GM21723 (cell line): ENCODE measurements around the gene UBE2D2.
"Not testable (repeated sequence)": the region's sequence is repeated elsewhere in the genome, so short reads cannot be mapped to it uniquely, and the experiment has no call there.

Experiments used
- ATAC-seq: cut with Tn5 transposase; IDR thresholded peaks from one replicate; pipeline ENCODE4 v1.9.1; 2021; ENCODE audit warnings: mild to moderate bottlenecking, moderate library complexity; ENCODE audit not compliant: unreplicated experiment

The UBE2D2 gene

DNA sequence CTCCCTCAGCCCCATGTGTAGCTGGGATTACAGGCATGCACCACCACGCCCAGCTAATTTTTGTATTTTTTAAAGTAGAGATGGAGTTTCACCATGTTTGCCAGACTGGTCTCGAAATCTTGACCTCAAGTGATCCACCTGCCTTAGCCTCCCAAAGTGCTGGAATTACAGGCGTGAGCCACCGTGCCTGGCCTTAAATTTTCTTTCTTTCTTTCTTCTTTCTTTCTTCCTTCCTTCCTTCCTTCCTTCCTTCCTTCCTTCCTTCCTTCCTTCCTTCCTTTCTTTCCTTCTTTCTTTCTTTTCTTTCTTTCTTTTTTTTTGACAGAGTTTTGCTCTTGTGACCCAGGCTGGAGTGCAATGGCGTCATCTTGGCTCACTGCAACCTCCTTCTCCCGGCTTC lies 14.5 kb upstream of the UBE2D2 start:
- not testable (repeated sequence) for ATAC-seq

DNA sequence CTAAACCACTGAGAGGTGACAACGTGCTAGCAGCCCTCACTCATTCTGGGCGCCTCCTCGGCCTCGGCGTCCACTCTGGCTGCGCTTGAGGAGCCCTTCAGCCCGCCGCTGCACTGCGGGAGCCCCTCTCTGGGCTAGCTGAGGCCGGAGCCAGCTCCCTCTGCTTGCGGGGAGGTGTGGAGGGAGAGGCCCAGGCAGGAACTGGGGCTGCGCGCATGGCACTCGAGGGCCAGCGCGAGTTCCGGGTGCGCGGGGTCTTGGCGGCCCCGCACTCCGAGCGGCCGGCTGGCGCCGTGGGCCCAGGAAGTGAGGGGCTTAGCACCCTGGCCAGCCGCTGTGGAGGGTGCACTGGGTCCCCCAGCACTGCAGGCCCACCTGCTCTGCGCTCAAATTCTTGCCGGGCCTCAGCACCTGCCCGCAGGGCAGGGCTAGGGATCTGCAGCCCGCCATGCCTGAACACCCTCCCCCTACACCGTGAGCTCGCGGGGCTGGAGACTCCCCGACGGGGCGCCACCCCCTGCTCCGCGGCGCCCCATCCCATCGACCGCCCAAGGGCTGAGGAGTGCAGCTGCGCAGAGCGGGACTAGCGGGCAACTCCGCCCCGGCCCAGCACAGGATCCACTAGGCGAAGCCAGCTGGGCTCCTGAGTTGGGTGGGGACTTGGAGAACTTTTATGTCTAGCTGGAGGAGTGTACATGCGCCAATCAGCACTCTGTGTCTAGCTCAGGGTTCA lies 11.8 kb upstream of the UBE2D2 start:
- no peak for ATAC-seq

DNA sequence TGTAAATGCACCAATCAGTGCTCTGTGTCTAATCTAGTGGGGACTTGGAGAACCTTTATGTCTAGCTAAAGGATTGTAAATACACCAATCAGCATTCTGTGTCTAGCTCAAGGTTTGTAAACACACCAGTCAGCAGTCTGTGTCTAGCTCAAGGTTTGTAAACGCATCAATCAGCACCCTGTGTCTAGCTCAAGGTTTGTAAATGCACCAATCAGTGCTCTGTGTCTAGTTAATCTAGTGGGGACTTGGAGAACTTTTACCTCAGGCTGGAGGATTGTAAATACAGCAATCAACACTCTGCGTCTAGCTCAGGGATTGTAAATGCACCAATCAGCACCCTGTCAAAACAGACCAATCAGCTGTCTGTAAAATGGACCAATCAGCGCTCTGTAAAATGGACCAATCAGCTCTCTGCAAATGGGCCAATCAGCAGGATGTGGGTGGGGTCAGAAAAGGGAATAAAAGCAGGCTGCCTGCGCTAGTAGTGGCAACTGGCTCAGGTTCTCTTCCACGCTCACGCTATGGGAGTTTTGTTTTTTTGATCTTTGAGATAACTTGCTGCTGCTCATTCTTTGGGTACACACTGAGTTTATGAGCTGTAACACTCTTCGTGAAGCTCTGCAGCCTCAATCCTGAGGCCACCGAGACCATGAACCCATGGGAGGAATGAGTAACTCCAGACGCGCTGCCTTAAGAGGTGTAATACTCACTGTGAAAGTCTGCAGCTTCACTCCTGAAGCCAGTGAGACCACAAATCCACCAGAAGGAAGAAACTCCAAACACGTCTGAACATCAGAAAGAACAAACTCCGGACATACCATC lies 10.9 kb upstream of the UBE2D2 start:
- ATAC-seq, result not testable (repeated sequence)

DNA sequence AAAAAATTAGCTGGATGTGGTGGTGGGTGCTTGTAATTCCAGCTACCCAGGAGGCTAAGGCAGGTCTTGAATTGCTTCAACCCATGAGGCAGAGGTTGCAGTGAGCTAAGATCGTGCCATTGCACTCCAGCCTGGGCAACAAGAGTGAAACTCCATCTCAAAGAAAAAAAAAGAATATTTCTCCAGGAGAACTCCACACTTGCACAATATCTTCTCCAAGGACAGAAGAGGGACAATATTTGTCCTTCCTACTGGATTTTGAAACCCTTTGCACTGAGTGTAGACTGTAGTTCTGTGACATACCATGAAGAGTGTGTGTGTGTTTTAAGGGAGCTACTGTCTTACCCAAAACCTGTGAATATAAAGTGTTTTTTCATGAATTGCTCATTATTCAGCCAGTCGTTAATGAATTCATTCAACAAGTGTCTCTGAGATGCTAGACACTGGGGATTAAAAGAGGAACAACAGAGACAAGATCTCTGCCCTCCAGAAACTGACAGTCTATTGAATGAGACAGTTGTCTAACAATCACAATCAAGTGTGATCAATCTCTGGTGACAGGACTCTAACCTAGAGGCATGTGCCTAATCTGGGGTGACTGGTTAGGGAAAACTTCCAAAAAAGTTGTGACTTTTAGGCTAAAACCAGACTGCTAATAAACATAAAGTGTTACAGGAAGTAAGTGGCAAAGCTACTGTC lies 9.8 kb upstream of the UBE2D2 start:
- ATAC-seq, result no peak

DNA sequence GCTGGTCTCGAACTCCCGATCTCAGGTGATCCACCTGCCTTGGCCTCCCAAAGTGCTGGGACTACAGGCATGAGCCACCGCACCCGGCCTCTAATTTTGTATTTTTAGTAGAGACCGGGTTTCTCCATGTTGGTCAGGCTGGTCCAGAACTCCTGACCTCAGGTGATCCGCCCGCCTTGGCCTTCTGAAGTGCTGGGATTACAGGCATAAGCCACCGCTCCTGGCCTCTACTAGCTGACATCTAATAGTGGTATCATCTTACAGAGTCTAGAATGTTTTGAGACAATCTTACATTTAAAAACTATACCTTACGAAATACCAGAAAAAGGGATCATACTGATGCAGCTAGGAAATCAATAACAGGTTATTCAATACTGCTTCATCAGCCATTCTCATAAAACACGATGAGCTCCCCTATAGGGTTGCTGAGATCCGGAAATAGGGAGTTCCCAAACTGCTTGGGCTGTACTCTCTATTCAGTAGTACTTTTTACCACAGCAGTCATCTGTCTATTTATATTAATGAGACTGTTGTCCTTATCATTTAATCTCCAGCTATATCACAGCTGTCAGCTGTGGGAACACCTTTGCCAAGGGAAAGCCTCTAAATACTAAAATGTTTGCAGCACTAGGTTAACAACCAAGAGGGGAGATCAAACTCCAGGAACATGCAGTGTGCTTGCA lies 8.1 kb upstream of the UBE2D2 start:
- no peak for ATAC-seq

DNA sequence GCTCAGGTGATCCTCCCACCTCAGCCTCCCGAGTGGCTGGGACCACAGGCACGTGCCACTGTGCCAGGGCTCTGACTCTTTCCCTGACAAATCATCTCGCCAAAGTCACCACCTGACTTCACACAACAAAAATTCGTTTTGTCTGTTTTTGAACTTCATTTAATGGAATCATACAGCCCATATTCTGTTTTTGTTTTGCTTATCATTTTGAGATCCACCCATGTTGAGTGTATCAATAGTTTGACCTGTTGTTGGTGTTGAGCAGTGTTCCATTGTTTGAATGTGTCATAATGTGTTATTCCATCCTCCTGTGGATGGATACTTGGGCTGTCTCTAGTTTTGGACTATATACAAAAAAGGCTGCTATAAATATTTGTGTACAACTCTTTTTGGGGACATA lies 6.9 kb upstream of the UBE2D2 start:
- ATAC-seq, result no peak

DNA sequence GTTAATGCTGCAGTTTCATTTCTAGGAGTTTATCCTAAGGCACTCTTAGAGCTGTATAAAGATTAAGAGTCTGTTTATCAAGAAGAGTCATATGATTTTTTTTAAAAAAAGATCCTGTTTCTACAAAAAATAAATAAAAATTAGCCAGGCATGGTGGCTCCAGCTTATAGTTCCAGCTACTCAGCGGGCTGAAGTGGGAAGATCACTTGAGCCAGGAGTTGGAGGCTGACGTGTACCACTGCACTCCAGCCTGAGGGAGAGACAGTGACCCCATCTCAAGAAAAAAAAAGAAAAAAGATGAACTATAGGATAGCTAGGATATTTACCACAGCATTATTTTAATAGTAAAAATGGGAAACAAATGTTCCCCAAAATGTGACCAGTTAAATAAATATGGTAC lies 3.3 kb upstream of the UBE2D2 start:
- no peak for ATAC-seq

DNA sequence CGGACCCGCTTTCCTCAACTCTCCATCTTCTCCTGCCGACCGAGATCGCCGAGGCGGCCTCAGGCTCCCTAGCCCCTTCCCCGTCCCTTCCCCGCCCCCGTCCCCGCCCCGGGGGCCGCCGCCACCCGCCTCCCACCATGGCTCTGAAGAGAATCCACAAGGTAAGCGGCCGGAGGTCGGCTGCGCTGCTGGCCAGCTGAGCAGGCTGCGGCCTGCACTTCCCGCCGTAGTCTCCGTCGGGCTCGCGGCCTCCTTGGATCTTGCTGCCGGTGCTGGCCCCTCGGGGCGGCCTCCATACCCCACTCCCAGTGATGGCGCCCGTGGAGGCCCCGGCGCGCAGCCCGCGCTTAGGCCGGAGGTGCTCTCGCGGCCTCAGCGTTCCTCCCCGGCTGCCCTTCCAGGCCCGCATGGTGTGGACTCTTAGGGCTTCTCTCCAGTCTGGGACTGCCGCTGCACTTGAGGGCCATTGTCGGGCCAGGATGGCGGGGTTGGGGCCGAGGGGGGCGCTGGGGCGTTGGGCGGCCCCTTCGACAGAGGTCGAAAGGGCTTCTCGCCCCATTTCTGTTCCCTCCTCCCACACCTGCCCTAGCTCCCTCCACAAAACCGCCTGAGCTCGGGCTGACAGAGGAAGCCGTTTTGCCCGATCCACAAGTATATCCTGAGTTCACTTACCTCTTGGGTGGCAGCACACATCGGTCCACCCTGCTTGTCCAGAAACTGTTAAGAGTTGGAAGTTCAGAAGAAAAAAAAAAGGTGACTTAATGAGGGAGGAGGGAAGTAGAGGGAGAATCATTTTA lies 714 bp downstream of the UBE2D2 start:
- peak; percentile 20 for ATAC-seq

DNA sequence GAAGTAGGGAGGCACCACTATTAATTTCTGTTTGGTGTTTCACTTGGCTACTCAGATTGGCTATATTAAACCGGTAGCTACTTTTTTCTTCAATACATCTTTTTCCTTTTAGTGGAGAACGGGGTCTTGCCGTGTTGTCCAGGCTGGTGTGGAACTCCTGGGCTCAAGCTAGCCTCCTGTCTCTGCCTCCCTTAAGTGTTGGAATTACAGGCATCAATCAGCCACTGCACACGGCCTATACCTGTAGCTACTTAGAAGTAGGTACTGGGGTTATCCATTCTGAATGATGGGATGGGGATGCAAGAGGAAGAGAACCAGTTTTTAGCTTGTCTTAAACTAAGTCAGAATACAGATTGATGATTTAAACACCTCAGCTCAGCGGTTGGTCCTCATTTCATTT lies 1.7 kb downstream of the UBE2D2 start:
- ATAC-seq, result no peak

DNA sequence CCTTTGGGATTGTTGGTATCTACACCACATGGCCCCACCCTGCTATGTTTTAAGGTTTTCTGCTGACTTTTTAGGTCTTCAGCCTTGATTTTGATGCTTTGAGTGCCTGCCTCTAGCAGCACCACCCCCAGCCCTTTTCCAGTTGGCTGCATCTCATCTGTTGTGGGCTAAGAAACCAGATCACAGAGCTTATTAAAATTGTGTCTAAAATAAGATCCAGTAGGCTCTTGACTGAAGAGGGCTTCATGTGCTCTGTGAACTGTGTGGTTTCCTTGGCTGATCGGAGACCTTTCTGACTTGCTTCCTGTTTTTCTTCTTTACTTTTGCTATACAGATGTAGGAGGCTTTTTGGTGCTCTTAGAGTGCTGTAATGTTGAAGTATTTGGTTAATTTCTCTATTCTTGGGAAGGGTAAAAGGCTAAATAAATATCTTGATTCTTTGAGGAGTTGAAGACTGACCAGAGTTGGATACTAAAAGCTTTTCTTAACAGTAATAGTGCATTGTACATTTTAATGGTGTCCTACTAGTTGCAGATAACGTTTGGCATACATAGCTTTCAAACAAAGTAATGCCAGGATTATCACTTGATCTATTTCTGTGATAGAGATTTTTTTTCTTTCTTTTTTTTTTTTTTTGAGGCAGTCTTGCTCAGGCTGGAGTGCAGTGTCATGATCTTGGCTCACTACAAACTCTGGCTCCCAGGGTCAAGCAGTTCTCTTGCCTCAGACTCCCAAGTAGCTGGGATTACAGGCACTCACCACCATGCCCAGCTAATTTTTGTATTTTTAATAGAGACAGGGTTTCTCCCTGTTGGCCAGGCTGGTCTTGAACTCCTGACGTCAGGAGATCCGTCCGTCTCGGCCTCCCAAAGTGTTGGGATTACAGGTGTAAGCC lies 4.5 kb downstream of the UBE2D2 start:
- peak; percentile 38 for ATAC-seq

DNA sequence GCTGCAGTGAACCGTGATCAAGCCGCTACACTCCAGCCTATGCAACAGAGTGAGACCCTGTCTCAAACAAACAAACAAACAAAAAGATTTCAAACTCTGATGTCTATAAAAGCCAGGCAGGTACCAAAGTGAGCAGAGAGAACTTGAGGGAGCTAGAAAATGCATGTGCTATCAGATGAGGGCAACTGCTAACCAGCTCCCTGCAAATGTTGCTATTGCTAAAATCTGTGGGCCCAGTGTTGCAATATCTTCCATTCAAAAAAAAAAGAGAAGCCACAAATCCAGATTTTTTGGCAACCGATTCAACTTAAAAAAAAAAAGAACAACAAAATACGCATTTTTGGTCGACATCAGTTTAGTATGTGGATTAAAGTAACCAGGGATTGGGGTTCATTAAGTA lies 5.5 kb downstream of the UBE2D2 start:
- no peak for ATAC-seq

DNA sequence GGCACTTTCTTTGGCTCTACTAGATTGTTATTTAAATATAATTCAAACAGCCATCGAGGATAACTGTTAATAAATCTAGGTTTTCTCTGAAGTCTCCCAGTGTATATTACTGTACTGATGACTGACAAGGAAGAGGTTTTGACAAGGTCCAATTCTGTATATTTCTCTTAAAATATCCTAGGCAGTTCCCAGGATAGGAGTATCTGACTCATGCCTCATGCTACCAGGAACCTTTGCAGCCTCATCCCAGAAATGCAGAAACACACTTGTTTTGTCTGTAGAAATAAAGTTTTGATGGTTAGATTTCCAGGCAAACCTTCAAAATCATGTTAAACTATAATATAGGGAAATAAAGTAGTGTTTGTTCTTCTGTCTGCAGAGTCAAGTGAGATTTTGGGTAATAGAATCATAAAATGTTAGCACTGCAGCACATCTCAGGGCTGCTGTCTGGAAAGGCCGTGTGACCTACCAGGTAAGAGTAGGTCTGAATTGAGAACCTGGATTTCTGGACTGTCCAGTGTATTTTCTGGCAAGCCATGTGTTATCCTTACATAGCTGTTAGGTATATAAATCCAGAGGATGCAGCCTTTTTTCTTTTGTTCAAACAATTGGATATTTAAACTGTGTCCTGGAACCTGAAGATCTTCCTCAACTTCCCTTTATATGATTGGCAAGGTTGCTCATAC lies 8.3 kb downstream of the UBE2D2 start:
- ATAC-seq, result no peak

DNA sequence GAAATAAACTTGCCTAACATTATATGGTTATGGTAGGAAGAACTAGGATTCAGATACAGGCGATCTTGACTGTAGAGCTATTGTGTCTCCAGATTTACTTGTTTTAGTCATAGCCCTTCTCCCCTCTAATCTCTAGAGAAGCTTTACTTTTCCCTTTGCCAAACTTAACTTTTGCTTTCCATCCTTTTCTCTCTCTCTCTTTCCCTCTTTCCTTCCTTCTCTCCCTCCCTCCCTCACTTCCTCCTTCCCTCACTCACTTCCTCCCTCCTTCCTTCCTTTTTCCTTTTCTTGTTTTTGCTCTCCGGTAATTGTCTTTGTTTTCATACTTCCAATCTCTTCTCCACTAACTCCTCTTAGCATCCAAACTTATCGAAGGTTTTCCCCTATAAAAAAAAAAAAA lies 10.4 kb downstream of the UBE2D2 start:
- no peak for ATAC-seq

DNA sequence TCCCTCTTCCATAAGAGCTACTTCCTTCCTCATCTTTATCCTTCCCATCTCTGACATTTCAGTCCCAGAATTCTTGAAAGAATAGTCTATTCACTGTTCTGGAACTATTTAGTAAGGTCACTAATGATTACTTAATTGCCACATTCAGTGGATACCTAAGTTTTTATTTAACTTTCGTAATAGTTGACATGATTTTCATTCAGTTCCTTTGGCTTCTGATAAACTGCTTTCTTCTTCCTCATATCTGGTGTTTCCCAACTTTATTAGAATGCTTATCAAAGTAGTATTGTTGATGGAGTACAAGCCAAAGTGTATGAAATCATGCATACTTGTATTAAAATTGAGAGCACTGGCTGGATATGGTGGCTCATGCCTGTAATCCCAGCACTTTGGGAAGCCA lies 10.8 kb downstream of the UBE2D2 start:
- ATAC-seq, result no peak

DNA sequence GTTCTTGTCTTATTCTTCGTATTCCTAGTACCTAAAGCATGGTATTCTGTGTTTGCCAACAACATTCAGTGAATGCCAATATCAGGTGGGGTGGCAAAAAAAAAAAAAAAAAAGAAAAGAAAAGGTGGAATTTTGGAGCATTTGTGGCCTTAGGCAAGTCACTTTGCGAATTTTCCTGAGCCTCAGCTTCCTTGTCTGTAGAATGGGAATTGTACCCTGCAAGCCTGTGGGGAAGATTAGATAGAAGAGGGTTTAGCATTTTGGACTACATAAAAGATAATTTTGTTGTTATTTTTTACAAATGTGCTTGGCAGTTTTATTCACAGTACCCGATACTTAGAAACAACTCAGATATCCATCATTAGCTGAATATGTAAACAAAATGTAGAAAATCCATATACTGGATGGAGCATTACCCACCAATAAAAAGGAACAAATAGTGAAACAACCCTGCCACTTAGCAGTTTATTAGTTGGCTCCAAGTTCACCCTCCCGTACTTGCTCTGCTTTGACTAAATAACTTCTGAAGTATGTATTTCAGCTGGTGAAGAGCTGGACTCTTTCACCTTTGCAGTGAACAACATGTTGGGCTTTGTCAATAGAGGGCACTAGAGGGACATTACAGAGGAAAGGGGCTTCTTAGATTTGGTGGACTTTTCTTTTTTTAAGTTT lies 13.6 kb downstream of the UBE2D2 start:
- peak; percentile 43 for ATAC-seq

DNA sequence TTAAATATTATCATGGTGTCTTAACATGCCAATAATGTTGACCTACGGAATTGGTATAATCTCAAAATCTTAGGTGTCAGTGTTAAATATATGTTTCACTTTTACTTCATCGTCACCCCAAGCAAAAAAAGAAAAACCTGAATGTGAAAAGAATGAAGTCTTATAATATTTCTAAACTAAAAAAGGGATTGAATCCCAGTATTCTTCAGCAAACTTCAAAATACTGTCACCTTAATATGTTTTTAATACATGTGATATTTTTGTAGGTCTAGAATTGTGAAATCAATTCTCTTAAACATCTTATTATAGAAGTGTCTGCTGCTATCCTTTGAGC lies 14.1 kb downstream of the UBE2D2 start:
- ATAC-seq, result no peak

DNA sequence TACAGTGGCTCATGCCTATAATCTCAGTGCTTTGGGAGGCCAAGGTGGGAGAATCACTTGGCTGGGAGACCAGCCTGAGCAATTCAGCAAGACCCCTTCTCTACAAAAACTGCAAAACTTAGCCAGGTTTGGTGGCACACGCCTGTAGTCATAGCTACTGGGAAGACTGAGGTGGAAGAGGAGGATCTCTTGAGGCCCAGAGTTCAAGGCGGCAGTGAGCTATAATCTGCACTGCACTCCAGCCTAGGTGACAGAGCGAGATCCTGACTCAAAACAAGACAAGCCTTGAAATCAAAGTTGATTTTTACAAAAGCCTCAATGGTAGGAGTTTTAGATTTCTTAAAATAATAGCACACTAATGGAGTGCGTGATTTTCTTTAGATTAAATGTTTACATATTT lies 14.6 kb downstream of the UBE2D2 start:
- no peak for ATAC-seq

DNA sequence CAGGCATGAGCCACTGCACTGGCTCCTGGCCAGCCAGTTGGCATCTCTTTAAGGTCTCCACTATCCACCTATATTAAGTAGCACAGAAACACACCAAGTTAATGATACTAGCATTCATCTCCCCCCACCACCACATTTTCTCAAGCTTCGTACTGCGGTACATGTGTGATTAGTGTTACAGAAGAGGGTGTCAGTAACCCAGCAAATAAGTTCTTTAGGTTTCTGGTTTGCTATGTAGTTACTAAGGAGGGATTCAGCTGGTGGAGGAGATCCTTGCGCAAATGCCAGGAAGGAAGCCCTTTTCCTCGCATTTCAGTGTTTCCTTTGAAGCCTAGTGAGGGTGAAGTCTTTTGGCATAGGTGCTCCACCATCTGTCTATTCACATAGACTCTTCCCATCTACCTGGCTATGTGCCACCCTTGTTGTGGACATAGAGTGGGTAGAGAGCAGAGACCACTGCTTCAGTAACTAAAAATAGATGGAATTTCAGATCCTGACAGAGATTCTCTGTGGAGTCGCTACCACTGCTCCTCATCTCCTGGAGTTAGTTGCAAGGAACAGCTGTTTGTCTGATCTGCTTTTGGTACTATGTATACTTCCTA lies 16.7 kb downstream of the UBE2D2 start:
- ATAC-seq, result no peak
